Endothelial cell of umbilical vein (primary cell): ENCODE data around the gene BNC1. TPM values are rescaled to one million over a fixed set of nuclear protein-coding genes. Genes with fewer than 3 reads are reported as not detected.

Experiments
- BruUV-seq: library from RNA; stranded (reverse); fragments of 400-500 nt; replicated peaks from 2 replicates; lab custom pipeline; 2021; lab: Mats Ljungman, UMichigan
- CTCF ChIA-PET: fragments of 300-600, 350-600 bp; sonication (Branson Sonifier 250); formaldehyde crosslinking; loops from one replicate; lab custom pipeline; 2021; ENCODE audit warnings: antibody characterized with exemption, inconsistent platforms; lab: Charles Lee
- POLR2A ChIA-PET: fragments of 300-600, 350-600 bp; sonication (Branson Sonifier 250); formaldehyde crosslinking; loops from one replicate; lab custom pipeline; 2021; ENCODE audit warnings: antibody characterized with exemption, inconsistent platforms; lab: Charles Lee
- DNase-seq: peaks from one replicate; pipeline ENCODE4 v3.0.0-alpha.2; 2011; ENCODE audit warnings: low read depth, low spot score
- FAIRE-seq: peaks from 2 replicates; lab custom pipeline; 2011; peaks lifted over from hg19 to GRCh38; lab: Jason Lieb, UNC
- H2AFZ ChIP-seq: 2 replicates; pipeline ENCODE4 v1.6.0; 2012; ENCODE audit warnings: low read depth, low read length, control low read depth, inconsistent platforms
- H3K27ac ChIP-seq: 2 replicates; pipeline ENCODE4 v1.5.1; 2011; ENCODE audit warnings: low read depth, mild to moderate bottlenecking, control low read depth, low read length, moderate library complexity; ENCODE audit not compliant: insufficient read depth
- H3K27me3 ChIP-seq, 2 experiments: 2 replicates each; pipeline versions ENCODE4 v1.6.0 to v1.6.1; 2011; ENCODE audit warnings: low read length in 2 of 2, mixed read lengths in 1 of 2; ENCODE audit not compliant: control insufficient read depth in 2 of 2, insufficient read depth in 2 of 2
- H3K36me3 ChIP-seq, 2 experiments: 2 replicates in 1 of 2; 3 replicates in 1 of 2; pipeline ENCODE4 v1.5.1; 2011; ENCODE audit warnings: low read length in 2 of 2, mild to moderate bottlenecking in 1 of 2, moderate library complexity in 1 of 2; ENCODE audit not compliant: control insufficient read depth in 2 of 2, insufficient read depth in 2 of 2; ENCODE audit errors: extremely low read depth in 1 of 2
- H3K4me1 ChIP-seq: 3 replicates; pipeline ENCODE4 v1.5.1; 2011; ENCODE audit warnings: mild to moderate bottlenecking, low read length; ENCODE audit not compliant: control insufficient read depth, insufficient read depth; ENCODE audit errors: extremely low read depth
- H3K4me2 ChIP-seq: 2 replicates; pipeline ENCODE4 v1.6.1; 2011; ENCODE audit warnings: low read length, control low read depth, mixed read lengths; ENCODE audit not compliant: insufficient read depth
- H3K4me3 ChIP-seq, 3 experiments: fragments of 200-600 bp in 1 of 3; sonication (generic), shearing (Covaris generic) in 1 of 3; replicated peaks in 1 of 3; 2 replicates each; pipeline ENCODE4 v1.5.1; 2011 to 2016; ENCODE audit warnings: control low read depth in 3 of 3, low read length in 3 of 3, mild to moderate bottlenecking in 2 of 3, inconsistent platforms in 1 of 3, low read depth in 1 of 3, moderate library complexity in 1 of 3; ENCODE audit not compliant: insufficient read depth in 1 of 3
- H3K79me2 ChIP-seq: 2 replicates; pipeline ENCODE4 v1.6.0; 2012; ENCODE audit warnings: low read length, inconsistent platforms; ENCODE audit not compliant: control insufficient read depth, insufficient read depth
- H3K9ac ChIP-seq: replicated peaks from 2 replicates; pipeline ENCODE3; 2011; ENCODE audit warnings: low read length, control low read depth; ENCODE audit not compliant: insufficient read depth; ENCODE audit errors: extremely low read depth
- H3K9me1 ChIP-seq: replicated peaks from 3 replicates; pipeline ENCODE4 v1.6.0; 2011; ENCODE audit warnings: mild to moderate bottlenecking, low read length; ENCODE audit not compliant: control insufficient read depth, insufficient read depth; ENCODE audit errors: extremely low read depth
- H3K9me3 ChIP-seq: replicated peaks from 2 replicates; pipeline ENCODE4 v1.5.1; 2012; ENCODE audit warnings: low read length, inconsistent platforms; ENCODE audit not compliant: control insufficient read depth, insufficient read depth
- H4K20me1 ChIP-seq: replicated peaks from 2 replicates; pipeline ENCODE3; 2011; ENCODE audit warnings: mild to moderate bottlenecking, low read length; ENCODE audit not compliant: control insufficient read depth, insufficient read depth; ENCODE audit errors: extremely low read depth
- EZH2 ChIP-seq: IDR thresholded peaks from 2 replicates; pipeline ENCODE4 v1.6.1; 2012; ENCODE audit warnings: borderline replicate concordance, low read depth, mild to moderate bottlenecking, moderate library complexity, low read length, inconsistent platforms; ENCODE audit not compliant: severe bottlenecking
- FOS ChIP-seq: IDR thresholded peaks from 2 replicates; pipeline ENCODE4 v1.6.1; 2011; ENCODE audit warnings: mild to moderate bottlenecking, low read length, moderate library complexity, borderline replicate concordance; ENCODE audit not compliant: insufficient read depth
- GATA2 ChIP-seq: IDR thresholded peaks from 2 replicates; pipeline ENCODE4 v1.7.0; 2011; ENCODE audit warnings: low read depth, mild to moderate bottlenecking, moderate library complexity, mixed read lengths, low read length; ENCODE audit not compliant: insufficient read length, insufficient read depth
- JUN ChIP-seq: IDR thresholded peaks from 2 replicates; pipeline ENCODE4 v1.6.1; 2011; ENCODE audit warnings: borderline replicate concordance, low read depth; ENCODE audit not compliant: insufficient read length, insufficient read depth
- MYC ChIP-seq: IDR thresholded peaks from one replicate; pipeline ENCODE4 v1.6.1; 2011; ENCODE audit warnings: mild to moderate bottlenecking, low read depth, low read length
- POLR2A ChIP-seq: IDR thresholded peaks from 2 replicates; pipeline ENCODE4 v1.6.1; 2012; ENCODE audit warnings: low read depth, mild to moderate bottlenecking, control low read depth, low read length
- POLR2AphosphoS5 ChIP-seq: IDR thresholded peaks from 2 replicates; pipeline ENCODE4 v1.6.1; 2012; ENCODE audit warnings: low read depth, mild to moderate bottlenecking, control low read depth, low read length, moderate library complexity; ENCODE audit not compliant: insufficient read depth
- dilution Hi-C: fragments of 300-500 bp; cut with MboI; formaldehyde crosslinking; loops from one replicate; pipeline ENCODE4 v1.15.0; 2019; ENCODE audit warnings: low sequenced_read_pairs; ENCODE audit not compliant: extremely low pct_ligation_motif_present
- intact Hi-C: fragments of 100-400 bp; cut with micrococcal nuclease; formaldehyde crosslinking; loops from one replicate; pipeline ENCODE4 v1.10.0; 2022
- polyA plus RNA-seq, 4 experiments: library from polyadenylated mRNA; depleted of rRNA in 3 of 4; stranded (reverse) in 3 of 4; unstranded in 1 of 4; fragments of >200 nt; gene quantifications; 2 replicates each; pipeline versions ENCODE4 v1.2.1 to v1.2.3, GENCODE V29; 2011 to 2012; ENCODE audit warnings: missing spikeins in 1 of 4
- total RNA-seq: library from RNA; stranded (reverse); gene quantifications from 2 replicates; pipeline ENCODE4 v1.2.3, GENCODE V29; 2021
- TF ChIP-seq, protein P1 (sequence below): IDR thresholded peaks from 2 replicates; pipeline ENCODE4 v1.6.1; 2011; ENCODE audit not compliant: insufficient read depth, insufficient read length
- TF ChIP-seq, protein P2 (sequence below), 2 donors: IDR thresholded peaks; 1 replicate in 1 of 2; 2 replicates in 1 of 2; pipeline ENCODE4 v1.5.1; 2011; ENCODE audit warnings: low read length in 2 of 2, mild to moderate bottlenecking in 2 of 2, moderate library complexity in 2 of 2, control low read depth in 1 of 2, inconsistent platforms in 1 of 2, low read depth in 1 of 2; ENCODE audit not compliant: insufficient read depth in 1 of 2; ENCODE audit errors: extremely low read depth in 1 of 2

Gene BNC1
- total and polyA plus RNA-seq, 2 donors (not counting 3 experiments of a cell fraction or from before 2014, with no cell fraction given), result 3.4 to 3.9 TPM

DNA sequence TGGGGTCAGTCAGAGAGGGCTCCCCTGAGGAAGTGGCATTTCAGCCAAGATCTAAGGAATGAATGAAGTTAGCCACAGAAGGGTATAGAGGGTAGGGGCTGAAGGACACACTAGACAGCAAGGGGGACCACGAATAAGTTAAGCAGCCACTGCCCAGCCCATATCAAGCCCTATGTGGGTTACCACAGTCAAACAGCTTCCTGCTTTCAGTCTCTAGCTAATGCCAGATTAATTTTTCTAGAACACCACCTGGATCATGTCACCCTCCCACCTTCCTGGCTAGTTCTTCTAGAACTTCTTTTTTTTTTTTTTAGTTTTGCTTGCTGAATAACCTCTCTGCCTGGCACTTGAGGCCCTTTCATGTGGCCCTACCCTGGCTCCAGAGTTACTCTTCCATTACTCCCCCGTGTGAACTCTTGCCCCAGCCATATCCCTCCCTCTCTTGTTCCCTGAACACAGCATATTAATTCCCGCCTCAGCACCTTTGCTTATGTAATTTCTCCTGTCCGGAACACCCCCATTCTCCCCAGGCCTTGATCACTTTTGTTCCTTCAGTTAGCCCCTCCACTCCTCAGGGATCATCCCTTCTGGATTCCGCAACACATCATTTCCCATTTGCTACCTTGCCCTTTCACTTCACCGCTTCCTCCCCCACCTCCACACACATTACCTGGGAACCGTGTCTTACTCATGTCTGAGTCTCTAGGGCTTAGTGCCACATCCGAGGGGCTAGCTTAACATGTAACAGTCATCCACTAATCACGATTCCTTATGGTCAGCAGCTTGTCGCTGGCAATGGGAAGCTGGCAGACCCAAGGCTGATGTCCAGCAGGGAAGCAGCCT, 20.6 kb upstream of the BNC1 start:
- no peaks in the 10 kb centered on the region for H3K27me3 ChIP-seq
- CTCF ChIA-PET, result interaction anchor here (1.6 to 1.8 kb wide), 2 partner anchors 36 to 57 kb away, joined by 3 to 4 read pairs; no protein-coding TSS in a partner anchor
- no peak for DNase-seq
- peaks cover 1% of the 10 kb centered on the region for H3K4me1 ChIP-seq
- no peak overlapping the region for H3K4me2 ChIP-seq
- H2AFZ ChIP-seq, result peak overlapping the region; percentile 26
- H3K36me3 ChIP-seq, result no peaks in the 10 kb centered on the region
- no peaks in the 10 kb centered on the region for H3K79me2 ChIP-seq
- no TSS peak for BruUV-seq
- no peak overlapping the region for H3K4me3 ChIP-seq
- POLR2A ChIA-PET, result no interaction called here
- dilution Hi-C loops (no loop called here), intact Hi-C loops (no loop called here)
- no peaks in the 10 kb centered on the region for H4K20me1 ChIP-seq
- H3K9ac ChIP-seq, result no peak overlapping the region
- no peak overlapping the region for H3K27ac ChIP-seq
- no peak for FAIRE-seq
- TF ChIP-seq POLR2AphosphoS5 (no peak), JUN (no peak)
- no peaks in the 10 kb centered on the region for H3K9me1 ChIP-seq
- H3K9me3 ChIP-seq, result no peaks in the 10 kb centered on the region

DNA sequence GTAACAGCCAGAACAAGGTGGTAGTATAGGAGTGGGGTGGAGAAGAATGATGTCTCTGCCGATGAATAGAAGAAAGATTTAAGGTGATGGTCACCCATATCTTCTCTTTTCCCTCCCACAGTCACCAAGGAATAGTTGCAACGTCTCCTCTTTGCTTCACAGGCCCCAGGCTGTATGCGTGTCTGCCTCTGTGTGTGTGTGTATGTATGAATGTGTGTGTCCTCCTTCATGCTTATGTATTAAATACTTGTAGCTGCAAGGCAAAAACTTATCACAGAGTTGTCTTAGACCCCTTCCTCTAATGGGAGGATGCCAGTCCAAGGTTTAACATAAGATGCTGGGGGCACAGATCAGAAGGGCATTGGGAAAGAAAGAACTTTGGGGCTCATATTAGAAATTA, 19.1 kb upstream of the BNC1 start:
- CTCF ChIA-PET, result no interaction called here
- POLR2A ChIA-PET, result no interaction called here
- intact Hi-C loops, result no loop called here

More for the DNA sequence above, 19.1 kb upstream of the BNC1 start:
- FAIRE-seq (no peak), DNase-seq (no peak)
- Histone ChIP-seq H3K4me1 (no peaks in the 10 kb centered on the region), H3K27me3 (no peaks in the 10 kb centered on the region), H3K79me2 (no peaks in the 10 kb centered on the region), H2AFZ (no peak overlapping the region), H3K9me1 (no peaks in the 10 kb centered on the region), H3K9me3 (no peaks in the 10 kb centered on the region), H3K9ac (no peak overlapping the region), H3K36me3 (no peaks in the 10 kb centered on the region), H3K27ac (no peak overlapping the region), H3K4me2 (no peak overlapping the region), H4K20me1 (no peaks in the 10 kb centered on the region), H3K4me3 (no peak overlapping the region)
- TF ChIP-seq EZH2 (no peak), FOS (no peak), GATA2 (no peak), POLR2AphosphoS5 (no peak), JUN (no peak), POLR2A (no peak), MYC (no peak)
- TF ChIP-seq, protein P1, sequence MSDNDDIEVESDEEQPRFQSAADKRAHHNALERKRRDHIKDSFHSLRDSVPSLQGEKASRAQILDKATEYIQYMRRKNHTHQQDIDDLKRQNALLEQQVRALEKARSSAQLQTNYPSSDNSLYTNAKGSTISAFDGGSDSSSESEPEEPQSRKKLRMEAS, result no peak
- TF ChIP-seq, protein P2, sequence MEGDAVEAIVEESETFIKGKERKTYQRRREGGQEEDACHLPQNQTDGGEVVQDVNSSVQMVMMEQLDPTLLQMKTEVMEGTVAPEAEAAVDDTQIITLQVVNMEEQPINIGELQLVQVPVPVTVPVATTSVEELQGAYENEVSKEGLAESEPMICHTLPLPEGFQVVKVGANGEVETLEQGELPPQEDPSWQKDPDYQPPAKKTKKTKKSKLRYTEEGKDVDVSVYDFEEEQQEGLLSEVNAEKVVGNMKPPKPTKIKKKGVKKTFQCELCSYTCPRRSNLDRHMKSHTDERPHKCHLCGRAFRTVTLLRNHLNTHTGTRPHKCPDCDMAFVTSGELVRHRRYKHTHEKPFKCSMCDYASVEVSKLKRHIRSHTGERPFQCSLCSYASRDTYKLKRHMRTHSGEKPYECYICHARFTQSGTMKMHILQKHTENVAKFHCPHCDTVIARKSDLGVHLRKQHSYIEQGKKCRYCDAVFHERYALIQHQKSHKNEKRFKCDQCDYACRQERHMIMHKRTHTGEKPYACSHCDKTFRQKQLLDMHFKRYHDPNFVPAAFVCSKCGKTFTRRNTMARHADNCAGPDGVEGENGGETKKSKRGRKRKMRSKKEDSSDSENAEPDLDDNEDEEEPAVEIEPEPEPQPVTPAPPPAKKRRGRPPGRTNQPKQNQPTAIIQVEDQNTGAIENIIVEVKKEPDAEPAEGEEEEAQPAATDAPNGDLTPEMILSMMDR (IDR thresholded peaks at IDR 0.05; ENCODE audit: extremely low read depth in 1 of 2, insufficient read depth in 1 of 2, low read depth in 1 of 2, low read length in 2 of 2), result no peak
- dilution Hi-C loops, result no loop called here
- BruUV-seq, result no TSS peak
